ENCODE data around the gene USP15.

Gene USP15

DNA sequence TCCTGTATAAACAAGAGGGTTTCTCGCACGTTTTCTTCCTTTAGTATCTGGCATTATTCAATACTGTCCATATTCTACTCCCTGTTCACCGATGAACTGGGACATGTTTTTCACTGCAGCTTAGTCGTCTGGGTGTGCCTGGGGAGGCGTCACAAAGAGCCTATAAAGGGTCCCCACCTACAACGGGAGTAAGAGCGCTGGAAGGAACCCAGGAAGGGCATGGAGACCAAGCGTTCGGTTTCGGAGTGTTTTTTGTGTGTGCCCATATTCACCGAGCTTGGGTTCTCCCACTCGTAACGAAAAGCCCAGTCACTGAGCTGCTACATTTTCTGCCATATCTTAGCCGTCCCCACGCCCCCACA, 592 bp upstream of the USP15 start:
- H3K9me3 ChIP-seq (ENCODE audit: control insufficient read depth, insufficient read depth, low read length): no peaks in the 10 kb centered on the region
- H3K27me3 ChIP-seq (ENCODE audit: control insufficient read depth, insufficient read depth, low read length): no peaks in the 10 kb centered on the region
- H3K4me3 ChIP-seq (ENCODE audit: low read depth, low read length): peak overlapping the region; percentile 63
- H3K4me1 ChIP-seq (ENCODE audit: control insufficient read depth, insufficient read depth, low read length): peaks cover 5% of the 10 kb centered on the region
- no peaks in the 10 kb centered on the region for H3K36me3 ChIP-seq (ENCODE audit: control insufficient read depth, insufficient read depth, low read length)
- H3K9ac ChIP-seq (ENCODE audit: low read depth, low read length): peak overlapping the region; percentile 96

DNA sequence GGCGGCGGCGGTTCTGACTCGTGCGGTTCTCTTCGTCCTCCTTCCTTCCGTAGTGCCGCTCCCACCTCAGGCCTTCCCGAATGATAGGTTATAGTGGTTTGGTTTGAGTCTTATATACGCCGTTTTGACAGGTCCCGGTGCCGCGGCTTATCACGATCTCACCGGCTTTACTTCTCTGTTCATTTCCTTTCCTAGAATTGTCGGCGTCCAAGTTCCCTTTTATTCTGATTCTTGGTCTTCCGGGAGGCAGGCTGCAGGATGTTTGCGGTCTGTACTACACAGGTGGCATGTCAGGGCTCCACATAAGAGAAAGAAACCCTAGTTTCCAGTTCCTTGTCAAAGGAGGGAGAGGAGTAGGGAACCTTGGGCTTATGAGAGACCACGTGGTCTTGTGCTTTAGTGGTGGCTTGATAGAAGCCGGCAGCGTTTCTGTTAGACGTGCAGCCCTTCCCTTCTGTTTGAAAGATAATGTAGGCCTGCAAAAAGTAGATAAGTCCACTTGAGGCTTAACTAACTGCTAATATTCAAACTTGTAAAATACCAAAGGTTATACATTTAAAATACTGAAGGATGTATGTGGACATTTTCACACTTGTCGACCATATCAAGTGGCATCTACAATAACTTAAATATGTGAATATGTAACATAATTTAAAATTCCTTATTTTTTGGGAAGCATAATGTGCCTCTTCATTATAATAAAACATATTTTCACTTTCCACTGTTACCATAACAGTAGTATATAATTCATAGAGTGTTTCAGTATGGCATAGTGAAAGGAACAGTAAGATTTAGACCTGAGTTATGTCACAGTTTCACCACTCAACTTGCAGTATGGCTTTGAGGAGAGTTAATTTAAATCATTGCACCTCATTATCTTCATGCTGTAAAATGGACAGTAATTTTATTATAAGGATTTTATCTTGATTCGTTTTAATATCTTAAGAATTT, 804 bp downstream of the USP15 start:
- Histone ChIP-seq H3K9me3 (ENCODE audit: control insufficient read depth, insufficient read depth, low read length) (no peaks in the 10 kb centered on the region), H3K36me3 (ENCODE audit: control insufficient read depth, insufficient read depth, low read length) (no peaks in the 10 kb centered on the region), H3K4me3 (ENCODE audit: low read depth, low read length) (peak overlapping the region; percentile 63), H3K4me1 (ENCODE audit: control insufficient read depth, insufficient read depth, low read length) (peaks cover 5% of the 10 kb centered on the region), H3K9ac (ENCODE audit: low read depth, low read length) (peak overlapping the region; percentile 68), H3K27me3 (ENCODE audit: control insufficient read depth, insufficient read depth, low read length) (no peaks in the 10 kb centered on the region)

DNA sequence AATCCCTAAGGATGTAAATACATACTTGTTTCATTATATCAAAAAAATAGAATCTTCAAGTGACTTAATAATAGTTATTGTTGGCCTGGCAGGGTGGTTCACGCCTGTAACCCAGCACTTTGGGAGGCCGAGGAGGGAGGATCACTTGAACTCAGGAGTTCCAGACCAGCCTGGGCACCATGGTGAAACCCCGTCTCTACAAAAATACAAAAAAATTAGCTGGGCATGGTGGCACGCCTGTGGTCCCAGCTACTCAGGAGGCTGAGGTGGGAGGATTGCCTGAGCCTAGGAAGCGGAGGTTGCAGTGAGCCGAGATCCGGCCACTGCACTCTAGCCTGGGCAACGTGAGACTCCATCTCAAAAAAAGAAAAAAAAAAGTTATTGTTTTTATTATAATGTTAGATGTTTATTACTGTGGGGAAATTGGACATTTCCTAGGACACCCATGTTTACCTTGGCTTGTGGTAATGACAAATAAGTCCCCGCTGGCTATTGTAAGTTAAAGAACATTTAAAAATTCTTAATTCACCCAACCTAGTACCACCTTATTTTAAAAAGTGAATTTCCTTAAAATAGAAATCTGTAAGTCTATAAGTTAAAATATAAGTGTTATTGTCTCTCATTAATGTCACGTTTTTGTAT, 1.8 kb downstream of the USP15 start:
- Histone ChIP-seq H3K27me3 (ENCODE audit: control insufficient read depth, insufficient read depth, low read length) (no peaks in the 10 kb centered on the region), H3K9me3 (ENCODE audit: control insufficient read depth, insufficient read depth, low read length) (no peaks in the 10 kb centered on the region), H3K4me1 (ENCODE audit: control insufficient read depth, insufficient read depth, low read length) (peaks cover 5% of the 10 kb centered on the region), H3K4me3 (ENCODE audit: low read depth, low read length) (no peak overlapping the region), H3K9ac (ENCODE audit: low read depth, low read length) (no peak overlapping the region), H3K36me3 (ENCODE audit: control insufficient read depth, insufficient read depth, low read length) (no peaks in the 10 kb centered on the region)

DNA sequence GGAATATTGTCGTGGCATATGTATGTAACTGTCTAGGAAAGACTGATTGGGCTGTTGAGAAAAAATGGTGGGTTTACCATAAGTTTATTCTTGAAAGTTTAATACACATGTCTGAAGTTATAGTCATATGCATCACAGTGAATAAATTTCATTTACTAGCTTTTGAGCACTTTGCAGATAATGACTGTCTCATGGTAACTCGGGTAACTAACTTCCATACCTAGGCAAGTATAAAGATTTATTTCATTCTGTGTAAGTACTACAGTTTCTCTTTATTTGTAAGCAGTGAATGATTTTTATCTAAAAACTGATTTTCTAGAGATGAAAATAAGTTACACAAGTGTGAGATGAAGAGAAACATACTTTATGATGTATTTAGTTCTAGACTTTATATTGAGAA, 3.0 kb downstream of the USP15 start:
- Histone ChIP-seq H3K9ac (ENCODE audit: low read depth, low read length) (no peak overlapping the region), H3K36me3 (ENCODE audit: control insufficient read depth, insufficient read depth, low read length) (no peaks in the 10 kb centered on the region), H3K9me3 (ENCODE audit: control insufficient read depth, insufficient read depth, low read length) (no peaks in the 10 kb centered on the region), H3K27me3 (ENCODE audit: control insufficient read depth, insufficient read depth, low read length) (no peaks in the 10 kb centered on the region), H3K4me3 (ENCODE audit: low read depth, low read length) (no peak overlapping the region), H3K4me1 (ENCODE audit: control insufficient read depth, insufficient read depth, low read length) (peaks cover 5% of the 10 kb centered on the region)

DNA sequence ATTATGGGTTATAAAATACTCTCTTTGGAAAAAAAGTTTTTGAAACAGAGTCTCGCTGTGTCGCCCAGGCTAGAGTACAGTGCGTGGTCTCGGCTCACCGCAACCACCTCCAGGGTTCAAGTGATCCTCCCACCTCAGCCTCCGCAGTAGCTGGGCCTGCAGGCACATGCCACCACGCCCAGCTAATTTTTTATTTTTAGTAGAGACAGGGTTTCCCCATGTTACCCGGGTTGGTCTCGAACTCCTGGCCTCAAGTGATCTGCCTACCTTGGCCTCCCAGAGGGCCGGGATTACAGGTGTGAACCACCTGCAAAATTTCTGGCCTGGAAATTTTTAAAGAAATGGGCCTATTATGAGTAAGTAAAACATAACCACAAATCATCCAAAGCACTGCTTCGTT, 3.8 kb downstream of the USP15 start:
- Histone ChIP-seq H3K36me3 (ENCODE audit: control insufficient read depth, insufficient read depth, low read length) (no peaks in the 10 kb centered on the region), H3K9me3 (ENCODE audit: control insufficient read depth, insufficient read depth, low read length) (no peaks in the 10 kb centered on the region), H3K4me1 (ENCODE audit: control insufficient read depth, insufficient read depth, low read length) (peaks cover 2% of the 10 kb centered on the region), H3K27me3 (ENCODE audit: control insufficient read depth, insufficient read depth, low read length) (no peaks in the 10 kb centered on the region), H3K4me3 (ENCODE audit: low read depth, low read length) (no peak overlapping the region), H3K9ac (ENCODE audit: low read depth, low read length) (no peak overlapping the region)

DNA sequence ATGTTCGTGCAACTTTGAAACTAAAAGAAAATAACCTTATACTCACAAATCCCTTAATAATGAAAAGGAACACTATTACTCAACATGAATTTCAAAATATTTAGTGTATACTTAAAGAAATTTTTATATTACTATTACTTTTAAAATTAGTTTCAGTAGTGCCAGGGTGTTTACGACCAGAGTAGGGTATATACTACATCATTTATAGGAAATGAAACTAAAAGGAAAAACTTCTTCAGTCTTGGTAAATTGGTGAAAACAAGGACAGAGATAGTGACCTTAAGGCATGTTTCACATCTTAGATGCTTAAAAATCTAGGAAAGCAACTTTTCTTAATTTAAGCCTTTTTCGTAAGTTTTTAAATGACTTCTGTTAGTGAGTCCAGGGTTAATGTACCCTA, 4.5 kb downstream of the USP15 start:
- Histone ChIP-seq H3K9ac (ENCODE audit: low read depth, low read length) (no peak overlapping the region), H3K9me3 (ENCODE audit: control insufficient read depth, insufficient read depth, low read length) (no peaks in the 10 kb centered on the region), H3K4me3 (ENCODE audit: low read depth, low read length) (no peak overlapping the region), H3K36me3 (ENCODE audit: control insufficient read depth, insufficient read depth, low read length) (no peaks in the 10 kb centered on the region), H3K27me3 (ENCODE audit: control insufficient read depth, insufficient read depth, low read length) (no peaks in the 10 kb centered on the region), H3K4me1 (ENCODE audit: control insufficient read depth, insufficient read depth, low read length) (no peaks in the 10 kb centered on the region)

DNA sequence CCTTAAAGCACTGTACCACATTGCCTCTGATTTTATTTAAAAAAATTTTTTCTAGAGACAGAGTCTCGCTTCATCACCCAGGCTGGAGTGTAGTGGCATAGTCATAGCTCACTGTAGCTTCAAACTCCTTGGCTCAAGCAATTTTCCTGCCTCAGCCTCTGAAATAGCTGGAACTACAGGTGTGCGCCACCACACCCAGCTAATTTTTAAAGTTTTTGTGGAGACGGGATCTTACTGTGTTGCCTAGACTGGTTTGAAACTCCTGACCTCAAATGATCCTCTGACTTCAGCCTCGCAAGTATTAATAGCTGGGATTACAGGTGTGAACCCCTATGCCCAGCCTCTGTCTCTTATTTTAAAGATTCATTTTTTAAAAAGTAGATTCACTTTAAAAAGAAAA, 5.3 kb downstream of the USP15 start:
- H3K36me3 ChIP-seq (ENCODE audit: control insufficient read depth, insufficient read depth, low read length): no peaks in the 10 kb centered on the region
- no peaks in the 10 kb centered on the region for H3K4me1 ChIP-seq (ENCODE audit: control insufficient read depth, insufficient read depth, low read length)
- H3K9ac ChIP-seq (ENCODE audit: low read depth, low read length): no peak overlapping the region
- H3K27me3 ChIP-seq (ENCODE audit: control insufficient read depth, insufficient read depth, low read length): no peaks in the 10 kb centered on the region
- H3K9me3 ChIP-seq (ENCODE audit: control insufficient read depth, insufficient read depth, low read length): no peaks in the 10 kb centered on the region
- H3K4me3 ChIP-seq (ENCODE audit: low read depth, low read length): no peak overlapping the region

DNA sequence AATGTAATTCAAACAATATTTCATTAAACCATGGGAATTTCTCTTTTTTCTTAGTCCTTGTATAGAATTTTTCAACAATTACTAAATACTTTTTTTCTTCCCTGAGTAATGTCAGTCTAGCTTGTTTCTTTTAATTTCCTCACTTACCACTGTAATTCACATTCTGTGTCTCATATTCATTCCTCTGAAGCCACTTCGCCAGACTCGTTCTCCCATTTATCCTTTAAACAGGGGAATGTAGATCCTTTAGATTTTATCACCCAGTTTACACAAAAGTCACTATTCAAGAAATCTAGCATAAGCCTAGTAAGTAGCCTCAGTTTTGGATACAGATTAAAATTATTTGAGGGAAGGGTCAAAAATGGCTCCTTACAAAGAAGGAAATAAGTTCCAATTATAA, 6.8 kb downstream of the USP15 start:
- no peaks in the 10 kb centered on the region for H3K27me3 ChIP-seq (ENCODE audit: control insufficient read depth, insufficient read depth, low read length)
- H3K9ac ChIP-seq (ENCODE audit: low read depth, low read length): no peak overlapping the region
- H3K9me3 ChIP-seq (ENCODE audit: control insufficient read depth, insufficient read depth, low read length): no peaks in the 10 kb centered on the region
- H3K4me3 ChIP-seq (ENCODE audit: low read depth, low read length): no peak overlapping the region
- no peaks in the 10 kb centered on the region for H3K4me1 ChIP-seq (ENCODE audit: control insufficient read depth, insufficient read depth, low read length)
- H3K36me3 ChIP-seq (ENCODE audit: control insufficient read depth, insufficient read depth, low read length): no peaks in the 10 kb centered on the region

DNA sequence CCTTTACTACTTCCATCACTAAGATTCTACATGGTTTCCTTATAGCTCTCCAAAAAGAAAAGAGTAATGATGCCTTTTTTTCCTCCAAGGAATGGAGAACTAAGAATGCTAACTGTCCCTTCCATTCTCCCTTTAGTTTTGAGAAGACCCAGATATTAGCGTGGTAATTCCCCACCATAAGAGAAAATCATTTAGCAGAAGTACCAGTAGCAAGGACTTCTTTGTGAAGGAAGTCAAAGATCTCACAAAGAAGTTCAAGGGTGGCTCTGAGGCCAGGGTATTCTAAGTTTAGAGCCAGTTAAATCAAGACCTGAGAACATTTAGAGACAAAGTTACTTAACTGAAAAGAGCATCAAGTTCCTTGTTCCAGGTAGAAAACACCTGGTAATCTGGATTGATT, 7.3 kb downstream of the USP15 start:
- Histone ChIP-seq H3K9ac (ENCODE audit: low read depth, low read length) (no peak overlapping the region), H3K27me3 (ENCODE audit: control insufficient read depth, insufficient read depth, low read length) (no peaks in the 10 kb centered on the region), H3K4me3 (ENCODE audit: low read depth, low read length) (no peak overlapping the region), H3K9me3 (ENCODE audit: control insufficient read depth, insufficient read depth, low read length) (no peaks in the 10 kb centered on the region), H3K4me1 (ENCODE audit: control insufficient read depth, insufficient read depth, low read length) (no peaks in the 10 kb centered on the region), H3K36me3 (ENCODE audit: control insufficient read depth, insufficient read depth, low read length) (no peaks in the 10 kb centered on the region)

DNA sequence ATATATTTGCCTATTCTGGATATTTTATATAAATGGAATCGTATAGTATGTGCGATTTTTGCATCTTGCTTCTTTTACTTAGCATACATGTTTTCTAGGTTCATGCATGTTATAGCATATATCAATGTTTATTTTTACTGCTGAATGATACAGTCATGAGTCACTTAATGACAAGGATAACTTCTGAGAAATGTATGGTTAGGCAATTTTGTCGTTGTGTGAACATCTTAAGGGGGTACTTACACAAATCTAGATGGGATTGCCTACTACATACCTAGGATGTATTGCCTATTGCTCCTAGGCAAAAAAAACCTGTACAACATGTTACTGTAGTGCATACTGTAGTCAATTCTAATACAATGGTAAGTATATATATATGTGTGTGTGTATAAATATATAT, 8.8 kb downstream of the USP15 start:
- no peaks in the 10 kb centered on the region for H3K4me1 ChIP-seq (ENCODE audit: control insufficient read depth, insufficient read depth, low read length)

DNA sequence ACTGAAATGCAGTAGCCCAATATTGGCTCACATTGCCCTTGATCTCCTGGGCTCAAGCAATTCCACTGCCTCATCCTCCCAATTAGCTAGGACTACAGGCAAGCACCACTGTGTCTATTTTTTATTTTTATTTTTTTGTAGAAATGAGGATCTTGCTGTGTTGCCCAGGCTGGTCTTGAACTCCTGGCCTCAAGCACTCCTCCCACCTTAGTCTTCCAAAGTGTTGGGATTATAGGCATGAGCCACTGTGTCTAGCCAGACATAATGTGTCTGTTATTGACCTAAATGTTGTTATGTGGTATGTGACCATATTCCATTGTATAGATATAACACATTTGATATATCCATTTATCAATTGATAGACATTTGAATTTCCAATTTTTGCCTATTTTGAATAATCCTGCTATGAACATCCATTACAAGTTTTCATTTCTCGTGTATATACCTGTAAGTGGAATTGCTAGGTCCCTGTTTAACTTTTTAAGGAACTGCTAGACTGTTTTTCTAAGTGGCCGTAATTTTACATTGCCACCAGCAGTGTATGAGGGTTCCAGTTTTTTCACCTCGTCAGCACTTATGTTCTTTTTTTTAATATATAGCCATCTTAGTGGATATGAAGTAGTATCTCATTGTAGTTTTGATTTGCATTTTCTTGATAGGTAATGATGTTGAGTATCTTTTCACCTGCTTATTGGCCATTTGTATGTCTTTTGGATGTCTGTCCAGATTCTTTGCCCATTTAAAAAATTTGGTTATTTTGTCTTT, 9.4 kb downstream of the USP15 start:
- H3K9ac ChIP-seq (ENCODE audit: low read depth, low read length): no peak overlapping the region
- no peaks in the 10 kb centered on the region for H3K36me3 ChIP-seq (ENCODE audit: control insufficient read depth, insufficient read depth, low read length)
- no peaks in the 10 kb centered on the region for H3K4me1 ChIP-seq (ENCODE audit: control insufficient read depth, insufficient read depth, low read length)
- no peaks in the 10 kb centered on the region for H3K9me3 ChIP-seq (ENCODE audit: control insufficient read depth, insufficient read depth, low read length)
- no peaks in the 10 kb centered on the region for H3K27me3 ChIP-seq (ENCODE audit: control insufficient read depth, insufficient read depth, low read length)
- H3K4me3 ChIP-seq (ENCODE audit: low read depth, low read length): no peak overlapping the region

More for the DNA sequence above, 8.8 kb downstream of the USP15 start:
- Histone ChIP-seq H3K27me3 (ENCODE audit: control insufficient read depth, insufficient read depth, low read length) (no peaks in the 10 kb centered on the region), H3K9me3 (ENCODE audit: control insufficient read depth, insufficient read depth, low read length) (no peaks in the 10 kb centered on the region), H3K36me3 (ENCODE audit: control insufficient read depth, insufficient read depth, low read length) (no peaks in the 10 kb centered on the region), H3K4me3 (ENCODE audit: low read depth, low read length) (no peak overlapping the region), H3K9ac (ENCODE audit: low read depth, low read length) (no peak overlapping the region)
